Endothelial cell of hepatic sinusoid (primary cell): ENCODE results near the gene LPIN2.
"Not testable (repeated sequence)": the region's sequence is repeated elsewhere in the genome, so short reads cannot be mapped to it uniquely, and the experiment has no call there.

ENCODE experiments used
- in situ Hi-C: cut with HindIII; loops from 2 replicates; pipeline ENCODE4 v1.10.0; 2017; ENCODE audit warnings: low sequenced_read_pairs

Gene LPIN2

GRCh38 chr18:3008541-3008940 lies 4.4 kb downstream of the LPIN2 start:
- in situ Hi-C loops = loop anchor here (5.0 kb wide), 1 partner anchor 79 kb away; no protein-coding TSS in a partner anchor

DNA sequence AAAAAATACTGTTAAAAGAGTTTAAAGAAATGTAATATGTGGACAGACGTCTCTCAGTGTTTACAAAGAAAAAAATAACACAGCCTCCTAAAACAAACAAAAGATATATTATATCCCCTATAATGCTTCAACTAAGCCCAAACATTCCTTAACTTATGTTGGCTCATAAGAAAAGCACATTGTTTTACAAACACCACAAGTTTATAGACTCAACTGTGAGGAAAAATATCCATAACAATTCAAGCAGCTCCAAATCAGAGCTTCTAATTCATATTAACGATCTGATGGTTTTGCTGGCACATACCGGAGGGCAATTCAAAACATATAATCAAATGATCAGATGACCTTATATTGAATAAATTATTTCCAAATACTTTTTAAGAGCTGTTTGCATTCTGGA lies 5.5 kb downstream of the LPIN2 start:
- in situ Hi-C loops = loop anchor here (5.0 kb wide), 1 partner anchor 80 kb away; no protein-coding TSS in a partner anchor

GRCh38 chr18:3005462-3005861 lies 7.5 kb downstream of the LPIN2 start:
- in situ Hi-C loops = loop anchor here (5.0 kb wide), 1 partner anchor 82 kb away; no protein-coding TSS in a partner anchor

GRCh38 chr18:3003766-3004165 lies 9.2 kb downstream of the LPIN2 start:
- in situ Hi-C loops = not testable (repeated sequence)

DNA sequence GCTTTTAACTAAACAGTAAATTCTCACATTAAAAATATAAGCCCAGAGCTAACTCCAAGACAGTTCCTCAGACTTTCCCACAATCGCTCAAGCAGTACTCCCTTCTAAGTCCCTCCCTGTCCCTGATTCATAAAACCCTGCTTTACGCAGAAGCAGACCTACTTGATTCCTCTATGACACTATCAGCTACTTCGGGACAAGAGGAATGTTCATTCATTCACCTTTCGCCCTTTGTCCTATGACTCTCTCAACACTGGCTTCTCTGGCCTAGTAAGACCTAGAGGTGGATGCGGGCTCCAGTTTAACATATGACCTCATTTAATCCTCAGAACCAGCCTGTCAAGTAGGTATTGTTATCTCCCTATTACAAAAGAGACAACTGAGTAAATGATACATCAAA lies 10.2 kb downstream of the LPIN2 start:
- in situ Hi-C loops = no loop called here

GRCh38 chr18:2998644-2999043 lies 14.3 kb downstream of the LPIN2 start:
- in situ Hi-C loops = no loop called here

DNA sequence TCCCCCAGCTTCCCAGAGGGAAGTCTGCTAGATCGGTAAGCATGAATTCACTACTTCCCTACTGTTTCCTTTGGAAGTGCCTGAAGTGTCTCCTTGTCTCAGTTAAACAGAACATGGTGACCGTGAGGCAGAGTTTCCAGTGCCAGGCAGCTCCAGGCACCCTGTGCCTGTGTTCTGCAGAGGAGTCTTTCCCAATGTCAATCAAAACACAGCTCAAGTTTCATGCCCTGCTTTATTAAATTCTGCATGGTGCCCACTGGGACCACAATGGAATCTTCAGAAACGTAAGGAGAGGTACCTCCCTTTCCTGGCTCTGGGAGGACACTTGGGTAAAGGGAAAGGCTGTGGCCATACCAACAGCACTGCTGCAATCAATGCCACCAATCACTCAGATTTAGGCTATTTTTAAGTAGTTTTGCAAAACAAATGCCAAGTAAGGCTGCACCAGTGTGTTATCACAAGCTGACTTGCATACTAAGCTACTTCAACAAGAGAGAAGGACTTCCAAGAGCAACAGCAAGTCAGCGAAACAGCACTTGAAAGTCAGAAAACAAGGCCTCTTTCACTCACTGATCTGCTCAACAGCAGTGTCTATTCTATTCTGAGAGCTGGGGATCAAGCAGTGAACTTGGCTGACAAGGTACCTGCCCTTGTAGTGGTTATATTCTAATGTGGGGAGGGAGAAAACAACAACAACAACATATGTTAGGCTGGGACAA lies 14.9 kb downstream of the LPIN2 start:
- in situ Hi-C loops = no loop called here

GRCh38 chr18:2997429-2997828 lies 15.5 kb downstream of the LPIN2 start:
- in situ Hi-C loops = no loop called here

- in situ Hi-C loops = no loop called here
Measured at GRCh38 chr18:2994603-2995432, 18.1 kb downstream of the LPIN2 start.

DNA sequence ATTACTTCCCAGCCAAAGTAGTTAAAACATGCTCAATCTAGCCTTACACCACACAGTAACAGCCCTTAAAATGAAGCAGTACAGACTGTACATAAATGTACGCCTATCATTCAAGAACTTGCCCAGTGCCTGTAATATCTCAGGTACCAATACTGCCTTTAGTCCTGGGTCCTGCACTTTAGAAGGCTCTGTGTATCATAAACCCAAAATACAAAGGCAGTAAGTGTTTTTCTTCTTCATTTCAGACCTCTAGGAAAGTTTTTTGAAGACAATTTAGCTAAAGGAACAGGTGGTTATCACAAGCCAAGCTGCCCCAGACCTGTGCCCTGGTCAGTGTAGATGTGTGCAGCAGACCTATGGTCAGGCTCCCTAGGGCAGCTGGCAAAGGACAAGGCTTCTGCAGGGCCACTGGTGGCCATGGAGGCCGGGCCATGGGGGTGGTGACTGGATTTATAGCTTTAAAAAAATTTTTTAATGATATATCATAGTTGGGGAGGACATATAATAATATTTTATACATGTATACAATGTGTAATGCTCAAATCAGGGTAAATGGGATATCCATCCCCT lies 18.8 kb downstream of the LPIN2 start:
- in situ Hi-C loops = no loop called here

DNA sequence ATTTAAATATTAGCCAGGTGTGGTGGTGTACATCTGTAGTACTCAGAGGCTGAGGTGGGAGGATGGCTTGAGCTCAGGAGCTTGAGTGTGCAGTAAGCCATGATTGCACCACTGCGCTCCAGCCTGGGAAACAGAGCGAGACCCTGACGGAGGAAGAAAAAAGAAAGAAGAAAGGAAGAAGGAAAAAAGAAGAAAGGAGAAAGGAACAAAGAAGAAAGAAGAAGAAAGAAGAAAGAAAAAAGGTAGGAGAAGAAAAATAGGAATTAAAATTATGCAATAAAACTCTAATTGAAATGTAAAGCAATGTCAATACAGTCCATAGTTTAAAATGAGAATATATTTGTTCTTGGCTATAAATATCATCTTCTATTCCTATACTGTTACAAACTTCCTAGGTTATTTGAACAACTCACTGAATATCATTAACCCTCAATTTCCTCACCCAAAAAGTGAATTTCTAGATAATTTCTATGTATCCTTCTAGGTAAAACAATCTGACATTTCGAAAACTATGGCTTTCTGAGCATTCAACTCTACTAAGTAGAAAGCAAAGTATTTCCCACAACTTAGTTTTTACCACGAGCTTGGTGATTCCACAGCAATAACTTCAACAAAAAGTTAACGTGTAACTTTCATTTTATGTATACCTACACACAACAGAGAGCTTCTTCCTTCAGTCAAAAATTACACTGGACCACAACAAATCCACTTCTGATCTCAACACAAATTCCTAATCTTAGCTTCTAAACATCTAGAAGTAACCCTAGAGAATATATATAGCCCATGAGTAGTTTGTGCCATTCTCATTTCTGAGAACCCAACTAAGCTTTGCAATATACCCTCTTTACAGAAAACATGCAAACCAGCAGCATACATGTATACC lies 19.7 kb downstream of the LPIN2 start:
- in situ Hi-C loops = no loop called here

GRCh38 chr18:2990956-2991640 lies 21.8 kb downstream of the LPIN2 start:
- in situ Hi-C loops = no loop called here

DNA sequence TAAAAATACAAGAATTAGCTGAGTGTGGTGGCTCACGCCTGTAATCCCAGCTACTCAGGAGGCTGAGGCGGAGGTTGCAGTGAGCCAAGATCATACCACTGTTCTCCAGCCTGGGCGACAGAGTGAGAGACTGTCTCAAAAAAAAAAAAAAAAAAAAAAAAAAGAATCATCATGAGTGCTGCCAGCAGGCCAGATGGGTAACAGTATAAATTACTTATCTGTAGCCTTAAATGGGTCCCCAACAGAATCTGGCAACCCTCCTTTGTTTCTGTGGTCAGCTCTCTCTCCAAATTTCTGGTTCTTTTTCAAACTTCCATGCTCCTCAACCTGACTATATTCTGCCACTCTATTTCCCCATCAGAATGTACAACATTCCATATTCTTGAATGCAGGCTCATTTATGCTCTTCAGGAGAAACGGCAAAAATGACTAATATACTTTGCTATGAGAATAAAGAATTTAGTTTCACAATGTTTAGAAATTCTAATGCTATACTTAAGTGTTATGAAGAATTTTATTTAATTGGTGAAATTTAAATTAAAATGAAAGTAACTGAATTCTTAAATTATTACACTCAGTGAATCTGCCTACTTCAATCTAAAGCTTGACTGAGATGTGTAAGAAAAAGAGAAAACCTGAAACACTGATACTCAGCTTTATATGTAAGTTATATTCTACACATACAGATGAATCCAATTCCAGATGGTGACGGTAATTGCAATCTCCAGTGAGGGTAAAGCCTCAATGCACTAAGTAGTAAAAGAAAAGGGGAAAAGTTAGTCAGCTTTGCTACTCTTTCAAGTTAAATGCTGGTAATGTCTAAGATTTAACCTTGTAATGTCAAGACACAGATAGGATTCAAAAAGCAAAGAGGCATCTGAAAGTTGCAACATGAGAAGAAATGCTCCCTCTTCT lies 24.8 kb downstream of the LPIN2 start:
- in situ Hi-C loops = no loop called here

GRCh38 chr18:2986150-2986865 lies 26.6 kb downstream of the LPIN2 start:
- in situ Hi-C loops = no loop called here

- in situ Hi-C loops = no loop called here
Measured at GRCh38 chr18:2985628-2986027, 27.3 kb downstream of the LPIN2 start.

DNA sequence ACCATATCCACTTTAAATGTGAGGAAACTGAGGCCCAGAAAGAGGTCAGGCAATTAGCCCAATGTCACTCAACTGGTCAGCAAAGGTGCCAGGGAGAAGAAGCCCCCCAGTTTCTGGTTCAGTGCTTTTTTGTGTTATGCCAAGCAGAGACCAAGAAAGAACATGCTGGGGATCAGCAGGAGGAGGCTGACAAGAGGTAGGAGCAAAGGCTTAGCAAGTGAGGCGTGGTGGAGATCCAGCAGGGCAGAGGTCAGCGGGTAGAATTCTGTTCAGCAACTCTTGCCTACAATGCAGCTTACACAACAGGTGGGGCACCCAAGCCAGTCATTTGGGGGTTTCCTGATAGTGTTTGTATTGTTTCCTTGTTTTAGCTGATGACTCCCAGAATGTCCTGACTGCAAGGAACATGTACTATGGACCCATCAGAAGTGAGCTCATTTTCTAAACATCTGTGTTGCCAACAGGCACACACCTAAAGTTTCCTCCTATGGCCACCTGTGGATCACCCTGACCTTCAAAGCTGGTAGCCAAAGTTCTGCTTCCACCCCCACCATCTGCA lies 28.2 kb downstream of the LPIN2 start:
- in situ Hi-C loops = no loop called here

GRCh38 chr18:2984091-2984490 lies 28.9 kb downstream of the LPIN2 start:
- in situ Hi-C loops = no loop called here

DNA sequence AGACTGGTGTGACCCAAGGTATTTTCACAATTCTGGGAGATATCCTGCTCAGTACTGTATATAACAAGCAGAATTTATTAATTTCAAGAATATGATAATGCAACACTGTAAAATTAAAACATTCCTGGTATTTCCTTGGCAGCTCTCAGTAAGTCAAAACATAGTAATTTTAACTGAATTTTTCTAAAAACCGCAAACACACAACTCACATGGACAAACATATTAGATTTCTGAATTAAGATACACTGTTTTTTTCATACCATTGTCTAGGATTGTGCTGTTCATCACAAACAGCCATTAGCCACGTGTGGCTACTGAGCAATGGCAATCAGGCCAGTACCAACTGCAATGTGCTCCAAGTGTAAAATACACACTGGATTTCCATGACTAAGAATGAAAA lies 29.6 kb downstream of the LPIN2 start:
- in situ Hi-C loops = no loop called here
